ENCODE measurements around the gene BRINP2. TPM values are rescaled to one million over a fixed set of nuclear protein-coding genes. Genes with fewer than 3 reads are reported as not detected.
"Not testable (repeated sequence)": the region's sequence is repeated elsewhere in the genome, so short reads cannot be mapped to it uniquely, and the experiment has no call there.

The BRINP2 gene
- total and polyA plus RNA-seq, 7 donors: 0.09 to 1.4 (median 0.14) TPM; not detected in 4

GRCh38 chr1:177311586-177311985 lies 140.8 kb downstream of the BRINP2 start:
- peaks cover 0 to 3% (median 0%) of the 10 kb centered on the region in 3 donors for H3K27me3 ChIP-seq
- DNase-seq: no peak
- H3K4me3 ChIP-seq: no peak overlapping the region
- H3K36me3 ChIP-seq: no peaks in the 10 kb centered on the region
- intact Hi-C loops (cut with DNase I): no loop called here
- TF ChIP-seq, protein P1, sequence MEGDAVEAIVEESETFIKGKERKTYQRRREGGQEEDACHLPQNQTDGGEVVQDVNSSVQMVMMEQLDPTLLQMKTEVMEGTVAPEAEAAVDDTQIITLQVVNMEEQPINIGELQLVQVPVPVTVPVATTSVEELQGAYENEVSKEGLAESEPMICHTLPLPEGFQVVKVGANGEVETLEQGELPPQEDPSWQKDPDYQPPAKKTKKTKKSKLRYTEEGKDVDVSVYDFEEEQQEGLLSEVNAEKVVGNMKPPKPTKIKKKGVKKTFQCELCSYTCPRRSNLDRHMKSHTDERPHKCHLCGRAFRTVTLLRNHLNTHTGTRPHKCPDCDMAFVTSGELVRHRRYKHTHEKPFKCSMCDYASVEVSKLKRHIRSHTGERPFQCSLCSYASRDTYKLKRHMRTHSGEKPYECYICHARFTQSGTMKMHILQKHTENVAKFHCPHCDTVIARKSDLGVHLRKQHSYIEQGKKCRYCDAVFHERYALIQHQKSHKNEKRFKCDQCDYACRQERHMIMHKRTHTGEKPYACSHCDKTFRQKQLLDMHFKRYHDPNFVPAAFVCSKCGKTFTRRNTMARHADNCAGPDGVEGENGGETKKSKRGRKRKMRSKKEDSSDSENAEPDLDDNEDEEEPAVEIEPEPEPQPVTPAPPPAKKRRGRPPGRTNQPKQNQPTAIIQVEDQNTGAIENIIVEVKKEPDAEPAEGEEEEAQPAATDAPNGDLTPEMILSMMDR (IDR thresholded peaks at IDR 0.05): no peak
- no peak for TF ChIP-seq POLR2A (IDR thresholded peaks at IDR 0.05)
- TF ChIP-seq EP300 (IDR thresholded peaks at IDR 0.05): no peak
- TF ChIP-seq POLR2AphosphoS5 (IDR thresholded peaks at IDR 0.05): no peak
- 69 to 77% methylated on average over 2 of the region's 2 CpGs for WGBS, 2 donors
- peaks cover 0 to 3% (median 0%) of the 10 kb centered on the region in 4 donors for H3K9me3 ChIP-seq
- no peaks in the 10 kb centered on the region for H3K4me1 ChIP-seq
- H3K27ac ChIP-seq: no peak overlapping the region

GRCh38 chr1:177315261-177315660 lies 144.5 kb downstream of the BRINP2 start:
- no peak overlapping the region for H3K4me3 ChIP-seq
- intact Hi-C loops (cut with DNase I): no loop called here
- TF ChIP-seq POLR2AphosphoS5 (IDR thresholded peaks at IDR 0.05) (no peak), EP300 (IDR thresholded peaks at IDR 0.05) (no peak), POLR2A (IDR thresholded peaks at IDR 0.05) (no peak)
- TF ChIP-seq, protein P1 (IDR thresholded peaks at IDR 0.05): no peak
- H3K27ac ChIP-seq: no peak overlapping the region
- no peaks in the 10 kb centered on the region for H3K27me3 ChIP-seq
- no peaks in the 10 kb centered on the region for H3K4me1 ChIP-seq
- no peaks in the 10 kb centered on the region for H3K36me3 ChIP-seq
- 35 to 51% methylated on average over 2 of the region's 2 CpGs for WGBS, 2 donors
- peaks cover 0 to 3% (median 0%) of the 10 kb centered on the region in 4 donors for H3K9me3 ChIP-seq
- no peak for DNase-seq

- DNase-seq: no peak
- WGBS, 2 donors: 74 to 83% methylated on average over 4 of the region's 4 CpGs
- no peak overlapping the region for H3K27ac ChIP-seq
- H3K27me3 ChIP-seq: no peaks in the 10 kb centered on the region
- intact Hi-C loops (cut with DNase I): no loop called here
- peaks cover 0 to 3% (median 0%) of the 10 kb centered on the region in 4 donors for H3K9me3 ChIP-seq
- H3K4me3 ChIP-seq: no peak overlapping the region
- no peaks in the 10 kb centered on the region for H3K4me1 ChIP-seq
- H3K36me3 ChIP-seq: no peaks in the 10 kb centered on the region
- TF ChIP-seq EP300 (IDR thresholded peaks at IDR 0.05): no peak
- TF ChIP-seq, protein P1 (IDR thresholded peaks at IDR 0.05): no peak
- no peak for TF ChIP-seq POLR2A (IDR thresholded peaks at IDR 0.05)
- TF ChIP-seq POLR2AphosphoS5 (IDR thresholded peaks at IDR 0.05): no peak
These were observed 145.0 kb downstream of the BRINP2 start for GRCh38 chr1:177315761-177316160.

- H3K4me3 ChIP-seq; H3K4me1 ChIP-seq; H3K9me3 ChIP-seq; H3K36me3 ChIP-seq; intact Hi-C loops (cut with DNase I); DNase-seq; H3K27me3 ChIP-seq; H3K27ac ChIP-seq: not testable (repeated sequence)
These were observed 150.7 kb downstream of the BRINP2 start for GRCh38 chr1:177321434-177321833.

GRCh38 chr1:177328251-177328650 lies 157.5 kb downstream of the BRINP2 start:
- WGBS, 2 donors: 77 to 82% methylated on average over 2 of the region's 2 CpGs
- no peaks in the 10 kb centered on the region for H3K27me3 ChIP-seq
- intact Hi-C loops (cut with DNase I): no loop called here
- H3K27ac ChIP-seq: no peak overlapping the region
- no peak overlapping the region for H3K4me3 ChIP-seq
- H3K9me3 ChIP-seq: no peaks in the 10 kb centered on the region
- no peaks in the 10 kb centered on the region for H3K36me3 ChIP-seq
- TF ChIP-seq POLR2A (IDR thresholded peaks at IDR 0.05) (no peak), POLR2AphosphoS5 (IDR thresholded peaks at IDR 0.05) (no peak), EP300 (IDR thresholded peaks at IDR 0.05) (no peak)
- TF ChIP-seq, protein P1 (IDR thresholded peaks at IDR 0.05): no peak
- DNase-seq: no peak
- H3K4me1 ChIP-seq: no peaks in the 10 kb centered on the region

Data from sigmoid colon (tissue), 7 donors.